Measurements from ENCODE around the gene ZC3H11A. TPM values are rescaled to one million over a fixed set of nuclear protein-coding genes. Genes with fewer than 3 reads are reported as not detected.

ZC3H11A gene
- polyA plus RNA-seq, 1 of the 3 experiments (the other 2 are of a cell fraction) = 38.0 TPM

DNA sequence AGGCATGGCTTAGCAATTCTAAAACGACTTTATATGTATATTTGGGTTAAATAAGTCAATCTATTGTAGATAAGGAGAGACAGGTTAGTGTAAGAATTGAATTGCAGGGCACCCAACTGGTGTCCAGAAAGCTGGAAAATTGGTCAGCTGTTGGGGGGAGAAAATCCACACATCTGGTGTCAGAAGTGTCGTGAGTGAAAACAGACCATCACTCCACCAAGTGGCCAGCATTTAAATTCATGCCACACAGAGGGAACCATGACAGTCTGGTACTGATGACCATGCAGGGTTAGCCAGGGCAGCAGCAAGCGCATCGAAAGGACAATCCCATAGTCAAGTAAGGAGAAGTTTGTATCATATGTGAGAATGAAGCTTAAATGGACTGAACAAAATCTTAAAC is 18.8 kb upstream of the ZC3H11A start:
- Histone ChIP-seq H3K9ac (no peak overlapping the region), H2AFZ (ENCODE audit: low read depth) (no peak overlapping the region), H3K4me3 (ENCODE audit: low read depth in 2 of 2, low read length in 1 of 2) (no peak overlapping the region), H3K79me2 (ENCODE audit: insufficient read depth) (no peaks in the 10 kb centered on the region), H3K27ac (ENCODE audit: low read depth in 2 of 2, low read length in 1 of 2) (no peak overlapping the region), H3K9me2 (no peaks in the 10 kb centered on the region), H3K27me3 (ENCODE audit: insufficient read depth) (no peaks in the 10 kb centered on the region), H3K4me1 (ENCODE audit: control insufficient read depth in 1 of 2, insufficient read depth in 2 of 2, low read depth in 1 of 2, low read length in 1 of 2) (peaks cover 0 to 3% of the 10 kb centered on the region in 2 experiments; a peak in 1 of 4 replicates), H3F3A (replicated peaks; ENCODE audit: insufficient read depth) (no peaks in the 10 kb centered on the region), H3K4me2 (no peak overlapping the region), H3K36me3 (replicated peaks in 1 of 2; ENCODE audit: control insufficient read depth in 1 of 2, insufficient read depth in 2 of 2, low read length in 1 of 2) (no peaks in the 10 kb centered on the region), H4K20me1 (ENCODE audit: insufficient read depth) (no peaks in the 10 kb centered on the region), H3K9me3 (no peaks in the 10 kb centered on the region)
- DNase-seq = peak; percentile 52
- POLR2A ChIA-PET = no interaction called here
- CTCF ChIA-PET = interaction anchor here (0.6 to 2.4 kb wide), 8 partner anchors 11 to 460 kb away, joined by 3 to 9 read pairs (median 4); no protein-coding TSS in a partner anchor
- WGBS (ENCODE audit: low lambda C conversion rate) = 58% methylated on average over 4 of the region's 4 CpGs
- TF ChIP-seq GABPA (IDR thresholded peaks at IDR 0.05; ENCODE audit: low read depth) (no peak), SIN3A (IDR thresholded peaks at IDR 0.05; ENCODE audit: borderline replicate concordance, low read depth, low read length) (no peak), SMC3 (IDR thresholded peaks at IDR 0.05; ENCODE audit: low read depth, low read length) (0 out of 2 replicates have a peak, but pooled peaks have one; percentile 10), NFIC (IDR thresholded peaks at IDR 0.05; ENCODE audit: borderline replicate concordance) (no peak), RFX5 (IDR thresholded peaks at IDR 0.05; ENCODE audit: low read length) (0 out of 2 replicates have a peak, but pooled peaks have one; percentile 33), RAD21 (IDR thresholded peaks at IDR 0.05; ENCODE audit: low read length) (peak; percentile 58), JUND (IDR thresholded peaks at IDR 0.05) (no peak), MEF2A (IDR thresholded peaks at IDR 0.05; ENCODE audit: borderline replicate concordance, low read depth) (no peak), MXI1 (IDR thresholded peaks at IDR 0.05; ENCODE audit: low read depth, low read length) (no peak), EZH2phosphoT487 (IDR thresholded peaks at IDR 0.05; ENCODE audit: borderline replicate concordance, low read depth) (no peak), NRF1 (IDR thresholded peaks at IDR 0.05; ENCODE audit: low read depth, low read length) (no peak), TAF1 (IDR thresholded peaks at IDR 0.05; ENCODE audit: borderline replicate concordance, low read depth, low read length) (no peak), RCOR1 (IDR thresholded peaks at IDR 0.05; ENCODE audit: low read length) (no peak)
- TF ChIP-seq, protein P1, sequence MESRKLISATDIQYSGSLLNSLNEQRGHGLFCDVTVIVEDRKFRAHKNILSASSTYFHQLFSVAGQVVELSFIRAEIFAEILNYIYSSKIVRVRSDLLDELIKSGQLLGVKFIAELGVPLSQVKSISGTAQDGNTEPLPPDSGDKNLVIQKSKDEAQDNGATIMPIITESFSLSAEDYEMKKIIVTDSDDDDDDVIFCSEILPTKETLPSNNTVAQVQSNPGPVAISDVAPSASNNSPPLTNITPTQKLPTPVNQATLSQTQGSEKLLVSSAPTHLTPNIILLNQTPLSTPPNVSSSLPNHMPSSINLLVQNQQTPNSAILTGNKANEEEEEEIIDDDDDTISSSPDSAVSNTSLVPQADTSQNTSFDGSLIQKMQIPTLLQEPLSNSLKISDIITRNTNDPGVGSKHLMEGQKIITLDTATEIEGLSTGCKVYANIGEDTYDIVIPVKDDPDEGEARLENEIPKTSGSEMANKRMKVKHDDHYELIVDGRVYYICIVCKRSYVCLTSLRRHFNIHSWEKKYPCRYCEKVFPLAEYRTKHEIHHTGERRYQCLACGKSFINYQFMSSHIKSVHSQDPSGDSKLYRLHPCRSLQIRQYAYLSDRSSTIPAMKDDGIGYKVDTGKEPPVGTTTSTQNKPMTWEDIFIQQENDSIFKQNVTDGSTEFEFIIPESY (IDR thresholded peaks at IDR 0.05; ENCODE audit: borderline replicate concordance, low read depth) = no peak
- TF ChIP-seq, protein P2, sequence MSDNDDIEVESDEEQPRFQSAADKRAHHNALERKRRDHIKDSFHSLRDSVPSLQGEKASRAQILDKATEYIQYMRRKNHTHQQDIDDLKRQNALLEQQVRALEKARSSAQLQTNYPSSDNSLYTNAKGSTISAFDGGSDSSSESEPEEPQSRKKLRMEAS (IDR thresholded peaks at IDR 0.05; ENCODE audit: low read depth) = no peak
- TF ChIP-seq, protein P3, sequence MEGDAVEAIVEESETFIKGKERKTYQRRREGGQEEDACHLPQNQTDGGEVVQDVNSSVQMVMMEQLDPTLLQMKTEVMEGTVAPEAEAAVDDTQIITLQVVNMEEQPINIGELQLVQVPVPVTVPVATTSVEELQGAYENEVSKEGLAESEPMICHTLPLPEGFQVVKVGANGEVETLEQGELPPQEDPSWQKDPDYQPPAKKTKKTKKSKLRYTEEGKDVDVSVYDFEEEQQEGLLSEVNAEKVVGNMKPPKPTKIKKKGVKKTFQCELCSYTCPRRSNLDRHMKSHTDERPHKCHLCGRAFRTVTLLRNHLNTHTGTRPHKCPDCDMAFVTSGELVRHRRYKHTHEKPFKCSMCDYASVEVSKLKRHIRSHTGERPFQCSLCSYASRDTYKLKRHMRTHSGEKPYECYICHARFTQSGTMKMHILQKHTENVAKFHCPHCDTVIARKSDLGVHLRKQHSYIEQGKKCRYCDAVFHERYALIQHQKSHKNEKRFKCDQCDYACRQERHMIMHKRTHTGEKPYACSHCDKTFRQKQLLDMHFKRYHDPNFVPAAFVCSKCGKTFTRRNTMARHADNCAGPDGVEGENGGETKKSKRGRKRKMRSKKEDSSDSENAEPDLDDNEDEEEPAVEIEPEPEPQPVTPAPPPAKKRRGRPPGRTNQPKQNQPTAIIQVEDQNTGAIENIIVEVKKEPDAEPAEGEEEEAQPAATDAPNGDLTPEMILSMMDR (IDR thresholded peaks at IDR 0.05) = peak; percentile 26

Data from SK-N-SH (cell line).